Measurements from ENCODE around the gene MYO1G.

Gene MYO1G

DNA sequence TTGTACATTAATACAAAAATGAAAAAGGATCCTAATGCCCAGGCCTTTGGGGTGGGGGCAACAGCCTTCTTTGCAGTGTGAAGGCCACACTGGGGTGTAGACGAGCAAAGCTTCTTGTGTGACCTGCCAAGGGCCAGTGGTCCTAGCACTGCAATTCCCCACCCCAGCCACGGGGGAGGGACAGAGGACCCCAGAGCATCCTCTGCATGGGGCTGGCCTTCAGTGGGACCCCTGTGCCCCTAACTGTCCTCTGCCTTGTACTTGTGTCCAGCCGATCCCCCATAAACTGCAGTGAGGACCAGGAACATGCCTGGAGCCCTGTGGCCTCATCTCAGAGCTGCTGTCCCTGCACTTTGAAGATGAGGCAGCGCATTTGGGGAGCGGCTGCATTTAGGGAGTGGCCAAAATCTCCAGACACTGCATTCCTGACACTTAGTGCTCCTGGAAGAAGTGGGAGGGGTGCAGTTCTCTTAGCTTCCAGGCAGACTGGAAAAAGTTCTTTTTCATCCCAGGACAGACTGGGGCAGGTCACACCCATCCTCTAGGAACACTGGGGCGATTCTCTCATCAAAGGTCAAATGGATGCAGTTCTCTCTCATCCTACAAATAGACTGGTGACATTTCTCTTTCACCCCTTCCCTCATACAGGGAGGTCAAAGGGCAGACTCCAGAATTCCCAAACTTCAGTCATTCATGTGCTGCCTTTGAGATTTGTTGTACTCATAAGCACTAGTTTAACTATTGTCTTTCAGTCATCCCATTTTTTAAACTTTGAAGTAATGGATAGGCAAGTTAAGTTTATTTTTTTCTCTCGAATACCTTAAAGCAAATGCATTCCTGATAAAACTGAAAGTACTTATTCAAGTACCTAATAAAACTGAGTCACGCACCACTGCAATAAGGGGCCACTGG lies 922 bp upstream of the MYO1G start:
- Histone ChIP-seq H3K36me3 (ENCODE audit: control insufficient read depth in 2 of 2, insufficient read depth in 2 of 2, low read length in 2 of 2) (peaks cover 13 to 28% of the 10 kb centered on the region in 2 donors), H3K4me1 (ENCODE audit: control insufficient read depth, insufficient read depth, low read length) (peaks cover 7% of the 10 kb centered on the region), H3K9ac (ENCODE audit: low read length in 2 of 2) (no peak overlapping the region), H3K9me3 (ENCODE audit: control insufficient read depth in 2 of 2, low read length in 2 of 2) (no peaks in the 10 kb centered on the region), H3K27me3 (ENCODE audit: control insufficient read depth in 1 of 2, insufficient read depth in 2 of 2, low read length in 2 of 2) (no peaks in the 10 kb centered on the region), H3K4me3 (ENCODE audit: low read length in 2 of 2) (no peak overlapping the region), H3K27ac (ENCODE audit: low read length) (no peak overlapping the region)

DNA sequence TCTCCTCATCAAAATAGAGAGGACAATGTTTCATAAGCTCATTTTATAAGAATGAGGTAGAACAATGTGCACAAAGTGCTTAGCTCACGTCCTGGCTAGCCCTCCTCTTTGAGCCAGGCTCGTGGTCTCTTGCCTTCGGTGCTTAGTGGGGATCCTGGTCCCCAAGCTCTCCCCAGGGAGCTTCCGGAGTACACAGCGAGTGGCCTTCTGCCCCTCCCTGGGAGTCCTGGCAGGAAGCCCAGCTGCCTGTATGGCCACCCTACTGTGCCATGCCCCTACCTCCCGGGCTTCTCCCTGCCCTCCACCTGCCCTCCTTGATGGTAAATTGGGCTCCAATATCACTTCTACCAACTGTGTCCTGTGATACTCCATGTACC lies 868 bp downstream of the MYO1G start:
- Histone ChIP-seq H3K9me3 (ENCODE audit: control insufficient read depth in 2 of 2, low read length in 2 of 2) (no peaks in the 10 kb centered on the region), H3K36me3 (ENCODE audit: control insufficient read depth in 2 of 2, insufficient read depth in 2 of 2, low read length in 2 of 2) (peaks cover 5 to 10% of the 10 kb centered on the region in 2 donors), H3K4me3 (ENCODE audit: low read length in 2 of 2) (peak overlapping the region in 1 of 2 donors; percentile 15), H3K9ac (ENCODE audit: low read length in 2 of 2) (no peak overlapping the region), H3K27me3 (ENCODE audit: control insufficient read depth in 1 of 2, insufficient read depth in 2 of 2, low read length in 2 of 2) (no peaks in the 10 kb centered on the region), H3K4me1 (ENCODE audit: control insufficient read depth, insufficient read depth, low read length) (peaks cover 3% of the 10 kb centered on the region), H3K27ac (ENCODE audit: low read length) (no peak overlapping the region)

DNA sequence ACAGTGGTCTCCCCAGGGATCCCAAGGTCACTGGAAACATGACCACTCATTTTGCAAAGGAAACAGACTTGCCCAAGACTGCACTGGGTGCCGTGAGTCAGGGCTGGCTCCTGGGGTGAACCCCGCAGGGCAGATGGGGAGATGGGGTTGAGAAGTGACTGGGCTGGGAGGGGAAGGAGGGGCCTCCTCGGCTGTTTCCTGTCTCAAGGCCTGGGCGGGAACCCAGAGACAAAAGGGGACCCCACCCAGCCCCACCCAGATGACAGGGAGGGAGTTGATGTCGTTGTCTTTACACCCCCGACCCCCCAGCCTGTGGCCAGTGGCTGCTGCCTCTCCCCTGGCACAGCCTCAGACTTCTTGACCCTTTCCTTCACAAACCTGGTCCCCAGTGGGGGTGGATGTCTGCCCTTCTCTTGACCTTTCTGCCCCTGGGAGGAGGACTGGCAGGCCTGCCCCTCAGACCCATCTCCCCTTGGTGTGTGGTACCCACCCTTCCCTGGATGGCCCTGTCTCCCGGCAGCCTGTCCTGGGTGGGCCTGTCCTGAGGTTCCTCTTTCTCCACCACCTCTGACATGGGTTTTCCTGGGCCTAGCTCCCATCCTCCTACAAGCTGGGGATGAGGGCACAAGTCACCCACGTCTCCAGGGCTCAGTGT lies 1.4 kb downstream of the MYO1G start:
- Histone ChIP-seq H3K27me3 (ENCODE audit: control insufficient read depth in 1 of 2, insufficient read depth in 2 of 2, low read length in 2 of 2) (no peaks in the 10 kb centered on the region), H3K27ac (ENCODE audit: low read length) (no peak overlapping the region), H3K9me3 (ENCODE audit: control insufficient read depth in 2 of 2, low read length in 2 of 2) (no peaks in the 10 kb centered on the region), H3K4me3 (ENCODE audit: low read length in 2 of 2) (peak overlapping the region in 1 of 2 donors; percentile 15), H3K36me3 (ENCODE audit: control insufficient read depth in 2 of 2, insufficient read depth in 2 of 2, low read length in 2 of 2) (peaks cover 0 to 5% of the 10 kb centered on the region in 2 donors), H3K9ac (ENCODE audit: low read length in 2 of 2) (no peak overlapping the region), H3K4me1 (ENCODE audit: control insufficient read depth, insufficient read depth, low read length) (peaks cover 3% of the 10 kb centered on the region)

DNA sequence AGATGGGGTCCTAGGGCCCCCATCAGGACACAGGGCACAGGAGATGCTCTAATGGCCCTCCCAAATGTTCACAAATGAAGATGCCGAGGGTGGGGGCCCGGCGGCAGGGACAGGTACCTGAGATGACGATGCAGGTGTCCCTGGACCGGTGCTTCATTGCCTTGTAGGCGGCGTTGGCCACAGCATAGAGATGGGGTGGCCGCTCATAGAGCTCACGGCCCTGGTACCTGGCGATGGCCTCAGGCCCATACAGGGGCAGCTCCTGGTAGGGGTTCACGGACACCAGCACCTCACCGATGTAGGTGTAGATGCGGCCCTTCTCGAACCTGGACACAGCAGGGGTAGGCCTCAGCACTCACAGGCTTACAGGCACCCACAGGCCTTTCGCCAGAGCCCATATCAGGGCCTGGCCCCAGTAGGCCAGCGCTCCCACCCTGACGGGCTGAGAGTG lies 2.0 kb downstream of the MYO1G start:
- no peaks in the 10 kb centered on the region for H3K9me3 ChIP-seq (ENCODE audit: control insufficient read depth in 2 of 2, low read length in 2 of 2)
- H3K27ac ChIP-seq (ENCODE audit: low read length) = no peak overlapping the region
- no peak overlapping the region for H3K9ac ChIP-seq (ENCODE audit: low read length in 2 of 2)
- H3K4me1 ChIP-seq (ENCODE audit: control insufficient read depth, insufficient read depth, low read length) = peaks cover 3% of the 10 kb centered on the region
- H3K4me3 ChIP-seq (ENCODE audit: low read length in 2 of 2) = no peak overlapping the region
- peaks cover 0 to 4% of the 10 kb centered on the region in 2 donors for H3K36me3 ChIP-seq (ENCODE audit: control insufficient read depth in 2 of 2, insufficient read depth in 2 of 2, low read length in 2 of 2)
- H3K27me3 ChIP-seq (ENCODE audit: control insufficient read depth in 1 of 2, insufficient read depth in 2 of 2, low read length in 2 of 2) = no peaks in the 10 kb centered on the region

DNA sequence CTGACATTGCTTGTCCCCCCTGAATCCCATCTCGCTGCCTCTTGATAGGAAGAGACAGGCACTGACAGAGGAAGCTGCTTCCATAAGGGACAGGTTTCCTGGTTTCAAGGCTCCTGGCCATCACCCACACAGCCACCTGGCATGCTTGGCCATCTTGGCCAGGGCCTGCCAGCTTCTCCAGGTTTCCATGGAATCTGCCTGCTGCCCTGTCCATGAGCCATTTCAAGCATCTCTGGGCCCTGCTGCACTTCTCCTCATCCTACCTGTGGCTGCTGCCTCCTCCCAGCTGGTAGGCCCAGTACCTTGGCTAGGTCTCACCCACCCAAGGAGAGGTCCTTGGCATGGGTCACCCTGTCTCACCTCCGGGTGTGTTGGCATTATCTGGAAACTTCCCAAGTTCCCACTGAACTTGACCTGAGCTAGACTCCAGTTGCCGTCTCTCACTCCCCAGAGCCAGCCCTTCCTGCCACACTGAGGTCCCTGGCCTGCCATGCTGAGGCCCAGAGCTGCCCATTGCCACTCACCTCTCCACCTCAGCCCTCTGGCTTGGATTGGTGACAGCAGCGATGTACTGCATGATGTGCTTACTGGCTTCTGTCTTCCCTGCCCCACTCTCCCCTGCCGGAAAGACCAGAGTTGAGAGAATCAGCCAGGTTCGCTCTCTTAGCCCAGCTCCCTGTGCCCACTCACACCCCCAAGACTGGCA lies 2.6 kb downstream of the MYO1G start:
- no peak overlapping the region for H3K4me3 ChIP-seq (ENCODE audit: low read length in 2 of 2)
- H3K4me1 ChIP-seq (ENCODE audit: control insufficient read depth, insufficient read depth, low read length) = peaks cover 3% of the 10 kb centered on the region
- H3K36me3 ChIP-seq (ENCODE audit: control insufficient read depth in 2 of 2, insufficient read depth in 2 of 2, low read length in 2 of 2) = peaks cover 0 to 4% of the 10 kb centered on the region in 2 donors
- no peaks in the 10 kb centered on the region for H3K27me3 ChIP-seq (ENCODE audit: control insufficient read depth in 1 of 2, insufficient read depth in 2 of 2, low read length in 2 of 2)
- no peak overlapping the region for H3K9ac ChIP-seq (ENCODE audit: low read length in 2 of 2)
- H3K27ac ChIP-seq (ENCODE audit: low read length) = no peak overlapping the region
- H3K9me3 ChIP-seq (ENCODE audit: control insufficient read depth in 2 of 2, low read length in 2 of 2) = no peaks in the 10 kb centered on the region

DNA sequence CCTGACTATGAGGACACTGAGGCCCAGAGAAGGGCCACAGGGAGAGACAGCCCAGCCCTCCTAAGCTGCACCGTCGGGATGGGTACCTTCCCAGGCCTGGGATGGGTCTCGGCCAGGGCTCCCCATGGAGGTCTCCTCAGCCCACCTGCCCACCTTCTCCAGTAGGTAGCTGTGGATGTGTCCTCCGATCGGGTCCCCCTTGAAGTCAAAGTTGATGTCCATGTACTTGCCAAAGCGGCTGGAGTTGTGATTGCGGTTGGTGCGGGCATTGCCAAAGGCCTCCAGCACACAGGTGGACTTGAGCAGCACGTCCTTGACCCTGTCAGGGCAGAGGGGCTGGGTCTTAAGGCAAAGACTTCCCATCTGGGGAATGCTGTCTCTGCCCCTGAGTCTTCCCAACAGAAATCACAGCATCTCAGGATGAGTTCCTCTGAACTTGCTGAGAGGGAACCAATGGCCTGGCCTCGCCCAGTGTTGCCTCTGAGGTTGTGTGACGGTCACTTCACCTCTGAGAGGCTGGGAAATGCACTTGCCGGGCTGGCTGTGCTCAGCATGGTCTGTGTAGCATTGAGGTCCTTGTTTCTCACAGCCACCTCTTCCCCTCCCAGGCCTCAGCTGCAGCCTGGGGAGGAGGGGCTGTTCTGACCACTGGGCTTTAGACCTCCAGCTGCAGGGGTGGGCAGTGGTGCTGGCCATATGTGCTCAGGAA lies 3.3 kb downstream of the MYO1G start:
- Histone ChIP-seq H3K27me3 (ENCODE audit: control insufficient read depth in 1 of 2, insufficient read depth in 2 of 2, low read length in 2 of 2) (no peaks in the 10 kb centered on the region), H3K9ac (ENCODE audit: low read length in 2 of 2) (no peak overlapping the region), H3K27ac (ENCODE audit: low read length) (no peak overlapping the region), H3K4me1 (ENCODE audit: control insufficient read depth, insufficient read depth, low read length) (peaks cover 3% of the 10 kb centered on the region), H3K36me3 (ENCODE audit: control insufficient read depth in 2 of 2, insufficient read depth in 2 of 2, low read length in 2 of 2) (no peaks in the 10 kb centered on the region), H3K4me3 (ENCODE audit: low read length in 2 of 2) (no peak overlapping the region), H3K9me3 (ENCODE audit: control insufficient read depth in 2 of 2, low read length in 2 of 2) (no peaks in the 10 kb centered on the region)

DNA sequence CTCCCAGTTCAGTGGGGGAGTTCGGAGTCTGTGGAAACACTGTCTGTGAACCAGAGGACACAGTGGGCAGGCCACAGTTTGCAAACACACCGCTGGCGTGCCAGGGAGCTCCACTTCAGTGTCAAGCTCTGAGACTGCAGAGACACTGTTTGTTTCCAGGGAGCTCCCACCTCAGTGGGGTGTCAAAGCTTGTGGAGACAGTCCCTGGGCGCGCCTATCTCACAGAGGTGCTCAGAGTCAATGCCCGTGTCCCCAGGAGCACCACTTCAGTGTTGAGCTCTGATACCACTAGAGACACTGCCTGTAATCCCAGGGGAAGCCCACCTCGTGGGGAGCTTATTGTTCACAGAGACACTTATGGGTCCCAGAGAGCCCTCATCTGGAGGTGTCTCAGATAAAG lies 4.3 kb downstream of the MYO1G start:
- H3K4me1 ChIP-seq (ENCODE audit: control insufficient read depth, insufficient read depth, low read length) = peaks cover 1% of the 10 kb centered on the region
- no peak overlapping the region for H3K9ac ChIP-seq (ENCODE audit: low read length in 2 of 2)
- H3K27ac ChIP-seq (ENCODE audit: low read length) = no peak overlapping the region
- no peak overlapping the region for H3K4me3 ChIP-seq (ENCODE audit: low read length in 2 of 2)
- H3K36me3 ChIP-seq (ENCODE audit: control insufficient read depth in 2 of 2, insufficient read depth in 2 of 2, low read length in 2 of 2) = no peaks in the 10 kb centered on the region
- H3K27me3 ChIP-seq (ENCODE audit: control insufficient read depth in 1 of 2, insufficient read depth in 2 of 2, low read length in 2 of 2) = no peaks in the 10 kb centered on the region
- H3K9me3 ChIP-seq (ENCODE audit: control insufficient read depth in 2 of 2, low read length in 2 of 2) = no peaks in the 10 kb centered on the region

DNA sequence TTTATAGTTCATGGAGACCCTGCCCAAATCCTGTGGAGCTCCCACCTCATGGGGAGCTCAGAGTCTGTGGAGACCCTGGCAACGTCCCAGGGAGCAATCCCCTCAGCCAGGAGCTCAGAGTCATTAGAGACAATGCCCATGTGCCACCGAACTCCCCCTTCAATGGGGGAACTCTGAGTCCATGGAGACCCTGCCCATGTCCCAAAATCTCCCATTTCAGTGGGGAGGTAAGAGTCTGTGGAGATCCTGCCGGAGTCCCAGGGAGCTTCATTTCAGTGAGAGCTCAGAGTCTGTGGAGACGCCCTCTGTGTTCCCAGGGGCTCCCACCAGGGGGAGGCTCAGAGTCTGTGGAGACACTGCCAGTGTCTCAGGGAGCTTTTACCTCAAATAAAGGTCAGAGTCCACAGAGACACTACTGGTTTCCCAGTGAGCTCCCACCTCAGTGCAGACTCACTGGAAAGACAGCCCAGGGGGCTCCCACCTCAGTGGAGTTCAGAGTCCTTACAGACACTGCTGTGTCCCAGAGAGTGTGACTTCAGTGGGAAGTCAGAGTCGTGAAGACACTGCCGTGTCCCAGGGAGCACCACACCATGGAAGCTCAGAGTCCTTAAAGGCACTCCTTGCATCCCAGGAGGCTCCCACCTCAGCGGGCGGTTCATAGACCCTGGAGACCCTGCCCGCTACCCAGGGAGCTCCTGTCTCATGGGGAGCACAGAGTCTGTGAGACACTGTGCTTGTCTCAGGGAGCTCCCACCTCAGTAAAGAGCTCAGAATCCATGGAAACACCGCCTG lies 5.0 kb downstream of the MYO1G start:
- Histone ChIP-seq H3K27me3 (ENCODE audit: control insufficient read depth in 1 of 2, insufficient read depth in 2 of 2, low read length in 2 of 2) (no peaks in the 10 kb centered on the region), H3K36me3 (ENCODE audit: control insufficient read depth in 2 of 2, insufficient read depth in 2 of 2, low read length in 2 of 2) (no peaks in the 10 kb centered on the region), H3K4me3 (ENCODE audit: low read length in 2 of 2) (no peak overlapping the region), H3K9me3 (ENCODE audit: control insufficient read depth in 2 of 2, low read length in 2 of 2) (no peaks in the 10 kb centered on the region), H3K4me1 (ENCODE audit: control insufficient read depth, insufficient read depth, low read length) (no peaks in the 10 kb centered on the region), H3K27ac (ENCODE audit: low read length) (no peak overlapping the region), H3K9ac (ENCODE audit: low read length in 2 of 2) (no peak overlapping the region)

DNA sequence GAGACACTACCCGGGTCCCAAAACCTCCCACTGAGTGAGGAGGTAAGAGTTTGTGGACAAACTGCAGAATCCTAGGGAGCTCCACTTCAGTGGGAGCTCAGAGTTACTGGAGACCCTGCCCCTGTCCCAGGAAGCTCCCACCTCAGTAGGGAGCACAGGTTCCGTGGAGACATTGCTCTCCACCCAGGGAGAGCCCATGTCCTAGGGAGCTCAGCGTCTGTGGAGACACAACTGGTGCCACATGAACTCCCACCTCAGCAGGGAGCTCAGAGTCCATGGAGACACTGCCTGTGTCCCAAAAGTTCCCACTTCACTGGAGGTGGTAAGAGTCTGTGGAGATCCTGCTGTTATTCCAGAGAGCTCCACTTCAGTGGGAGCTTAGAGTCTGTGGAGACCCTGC lies 6.3 kb downstream of the MYO1G start:
- H3K9ac ChIP-seq (ENCODE audit: low read length in 2 of 2) = no peak overlapping the region
- no peak overlapping the region for H3K27ac ChIP-seq (ENCODE audit: low read length)
- H3K27me3 ChIP-seq (ENCODE audit: control insufficient read depth in 1 of 2, insufficient read depth in 2 of 2, low read length in 2 of 2) = no peaks in the 10 kb centered on the region
- H3K9me3 ChIP-seq (ENCODE audit: control insufficient read depth in 2 of 2, low read length in 2 of 2) = no peaks in the 10 kb centered on the region
- no peaks in the 10 kb centered on the region for H3K36me3 ChIP-seq (ENCODE audit: control insufficient read depth in 2 of 2, insufficient read depth in 2 of 2, low read length in 2 of 2)
- no peak overlapping the region for H3K4me3 ChIP-seq (ENCODE audit: low read length in 2 of 2)
- no peaks in the 10 kb centered on the region for H3K4me1 ChIP-seq (ENCODE audit: control insufficient read depth, insufficient read depth, low read length)
